ENCODE data around the gene SORD.
A peak's percentile ranks its signal among the peaks of the same experiment; 100 is the strongest.

Gene SORD

DNA sequence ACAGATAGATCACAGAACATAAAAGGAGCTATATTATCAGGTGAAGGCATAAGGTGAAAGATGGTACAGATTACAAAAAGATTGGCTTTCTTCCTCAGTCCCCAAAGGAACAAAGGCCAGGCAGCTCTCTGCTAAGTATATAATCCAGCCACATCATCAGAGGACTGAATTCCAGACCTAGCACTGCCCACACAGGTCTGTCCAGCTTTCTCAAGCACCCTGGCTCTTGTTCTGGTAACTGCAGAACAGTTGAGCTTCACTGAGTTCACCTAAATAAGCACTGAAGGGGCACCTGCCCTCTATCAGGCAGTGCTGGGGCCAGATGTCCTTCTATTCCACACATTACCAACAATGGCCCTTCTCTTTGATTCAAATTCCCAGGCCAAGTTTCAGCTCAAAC lies 100.4 kb downstream of the SORD start:
- TF ChIP-seq POLR2A (IDR thresholded peaks at IDR 0.05; ENCODE audit: low read depth, low read length), result no peak
- FAIRE-seq (no peak), DNase-seq (ENCODE audit: insufficient read length, low spot score) (no peak)

DNA sequence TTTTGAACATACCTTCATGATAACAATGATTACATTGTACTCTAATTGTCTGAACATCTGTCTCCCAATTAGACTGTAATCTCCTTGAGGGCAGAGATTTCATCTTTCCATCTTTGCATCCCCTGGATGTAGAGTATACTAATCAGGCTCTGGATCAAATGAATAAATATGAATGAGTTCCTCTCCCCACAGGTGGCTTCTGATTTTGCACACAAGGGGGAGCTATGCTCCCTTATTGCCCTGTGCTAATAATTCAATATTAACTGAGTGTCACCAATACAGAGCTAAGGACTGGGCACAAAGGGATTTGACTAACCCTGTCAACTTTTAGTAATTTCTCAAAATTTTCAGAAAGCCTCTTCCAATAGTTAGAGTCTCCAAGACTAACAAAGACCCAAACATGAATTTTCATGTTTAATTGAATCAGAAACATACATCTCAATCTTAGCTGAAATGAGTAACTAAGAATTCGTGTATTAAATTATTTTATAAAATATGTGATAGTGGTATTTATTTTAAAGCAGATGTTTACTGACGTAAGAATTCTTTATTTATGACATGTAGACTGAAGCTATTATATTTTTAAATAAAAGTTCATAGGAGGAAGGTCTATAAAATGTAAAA lies 103.7 kb downstream of the SORD start:
- no peak for TF ChIP-seq POLR2A (IDR thresholded peaks at IDR 0.05; ENCODE audit: low read depth, low read length)
- FAIRE-seq (peak; percentile 57), DNase-seq (ENCODE audit: insufficient read length, low spot score) (no peak)

Measured in H54 (cell line).